BLaER1 treated with 17β-estradiol and CSF1 and Interleukin-3, amounts not matched to agents 10 nM and 100 nM (cell line): ENCODE results near the gene NR1I3.

Experiments
- H3K27ac ChIP-seq, 11 experiments: shearing (Covaris generic); formaldehyde crosslinking; 2 replicates each; pipeline ENCODE4 v1.8.1; 2022
- H3K27me3 ChIP-seq, 11 experiments: shearing (Covaris generic); formaldehyde crosslinking; 2 replicates each; pipeline ENCODE4 v1.8.1; 2022
- H3K36me3 ChIP-seq, 11 experiments: shearing (Covaris generic); formaldehyde crosslinking; 2 replicates each; pipeline ENCODE4 v1.8.1; 2022
- H3K4me1 ChIP-seq, 10 experiments: shearing (Covaris generic); formaldehyde crosslinking; 2 replicates each; pipeline ENCODE4 v1.8.1; 2022
- H3K4me2 ChIP-seq, 11 experiments: shearing (Covaris generic); formaldehyde crosslinking; 2 replicates each; pipeline ENCODE4 v1.8.1; 2022
- H3K4me3 ChIP-seq, 10 experiments: shearing (Covaris generic); formaldehyde crosslinking; 2 replicates each; pipeline ENCODE4 v1.8.1; 2022
- H3K9ac ChIP-seq, 11 experiments: shearing (Covaris generic); formaldehyde crosslinking; 2 replicates each; pipeline ENCODE4 v1.8.1; 2022
- H3K9me3 ChIP-seq, 11 experiments: shearing (Covaris generic); formaldehyde crosslinking; replicated peaks in 1 of 11; 2 replicates each; pipeline ENCODE4 v1.8.1; 2022
- H4K20me1 ChIP-seq, 11 experiments: shearing (Covaris generic); formaldehyde crosslinking; 2 replicates each; pipeline ENCODE4 v1.8.1; 2022
- Cebpa-rat ChIP-seq, 11 experiments: shearing (Covaris generic); IDR thresholded peaks; 2 replicates each; pipeline ENCODE4 v1.8.1; 2022

Gene NR1I3

GRCh38 chr1:161196111-161196510 lies 41.9 kb downstream of the NR1I3 start:
- peaks cover 68 to 100% (median 88%) of the 10 kb centered on the region in 10 experiments for H3K4me1 ChIP-seq
- peak overlapping the region in 3 of 11 experiments; percentile 49 to 71 (median 50); a peak in 4 of 22 replicates for H3K27ac ChIP-seq

GRCh38 chr1:161195171-161195570 lies 42.8 kb downstream of the NR1I3 start:
- Histone ChIP-seq H3K4me1 (peaks cover 59 to 100% (median 85%) of the 10 kb centered on the region in 10 experiments), H3K9ac (peak overlapping the region in 3 of 11 experiments; percentile 3 to 32 (median 14); a peak in 3 of 22 replicates), H3K27me3 (no peaks in the 10 kb centered on the region), H3K27ac (peak overlapping the region in 5 of 11 experiments; percentile 6 to 30 (median 26); a peak in 4 of 22 replicates), H4K20me1 (no peaks in the 10 kb centered on the region), H3K4me3 (no peak overlapping the region), H3K4me2 (peak overlapping the region; percentile 10 to 94 (median 45); a peak in 21 of 22 replicates), H3K36me3 (no peaks in the 10 kb centered on the region), H3K9me3 (no peaks in the 10 kb centered on the region)
- TF ChIP-seq Cebpa-rat (IDR thresholded peaks at IDR 0.05): no peak

More at GRCh38 chr1:161196111-161196510, 41.9 kb downstream of the NR1I3 start:
- no peak overlapping the region for H3K9ac ChIP-seq
- H3K4me2 ChIP-seq: peak overlapping the region; percentile 44 to 94 (median 78); a peak in 19 of 22 replicates
- no peak for TF ChIP-seq Cebpa-rat (IDR thresholded peaks at IDR 0.05)
- no peaks in the 10 kb centered on the region for H3K27me3 ChIP-seq
- H4K20me1 ChIP-seq: no peaks in the 10 kb centered on the region
- no peaks in the 10 kb centered on the region for H3K9me3 ChIP-seq
- H3K4me3 ChIP-seq: no peak overlapping the region
- no peaks in the 10 kb centered on the region for H3K36me3 ChIP-seq

GRCh38 chr1:161193561-161194235 lies 44.3 kb downstream of the NR1I3 start:
- H3K9ac ChIP-seq: peak overlapping the region in 9 of 11 experiments; percentile 2 to 50 (median 30); a peak in 8 of 22 replicates
- H4K20me1 ChIP-seq: no peaks in the 10 kb centered on the region
- no peaks in the 10 kb centered on the region for H3K27me3 ChIP-seq
- H3K27ac ChIP-seq: peak overlapping the region in 8 of 11 experiments; percentile 11 to 46 (median 22); a peak in 12 of 22 replicates
- no peaks in the 10 kb centered on the region for H3K9me3 ChIP-seq
- TF ChIP-seq Cebpa-rat (IDR thresholded peaks at IDR 0.05): no peak
- H3K4me2 ChIP-seq: peak overlapping the region; percentile 48 to 94 (median 72)
- H3K4me3 ChIP-seq: no peak overlapping the region
- H3K36me3 ChIP-seq: no peaks in the 10 kb centered on the region
- peaks cover 53 to 96% (median 72%) of the 10 kb centered on the region in 10 experiments for H3K4me1 ChIP-seq

DNA sequence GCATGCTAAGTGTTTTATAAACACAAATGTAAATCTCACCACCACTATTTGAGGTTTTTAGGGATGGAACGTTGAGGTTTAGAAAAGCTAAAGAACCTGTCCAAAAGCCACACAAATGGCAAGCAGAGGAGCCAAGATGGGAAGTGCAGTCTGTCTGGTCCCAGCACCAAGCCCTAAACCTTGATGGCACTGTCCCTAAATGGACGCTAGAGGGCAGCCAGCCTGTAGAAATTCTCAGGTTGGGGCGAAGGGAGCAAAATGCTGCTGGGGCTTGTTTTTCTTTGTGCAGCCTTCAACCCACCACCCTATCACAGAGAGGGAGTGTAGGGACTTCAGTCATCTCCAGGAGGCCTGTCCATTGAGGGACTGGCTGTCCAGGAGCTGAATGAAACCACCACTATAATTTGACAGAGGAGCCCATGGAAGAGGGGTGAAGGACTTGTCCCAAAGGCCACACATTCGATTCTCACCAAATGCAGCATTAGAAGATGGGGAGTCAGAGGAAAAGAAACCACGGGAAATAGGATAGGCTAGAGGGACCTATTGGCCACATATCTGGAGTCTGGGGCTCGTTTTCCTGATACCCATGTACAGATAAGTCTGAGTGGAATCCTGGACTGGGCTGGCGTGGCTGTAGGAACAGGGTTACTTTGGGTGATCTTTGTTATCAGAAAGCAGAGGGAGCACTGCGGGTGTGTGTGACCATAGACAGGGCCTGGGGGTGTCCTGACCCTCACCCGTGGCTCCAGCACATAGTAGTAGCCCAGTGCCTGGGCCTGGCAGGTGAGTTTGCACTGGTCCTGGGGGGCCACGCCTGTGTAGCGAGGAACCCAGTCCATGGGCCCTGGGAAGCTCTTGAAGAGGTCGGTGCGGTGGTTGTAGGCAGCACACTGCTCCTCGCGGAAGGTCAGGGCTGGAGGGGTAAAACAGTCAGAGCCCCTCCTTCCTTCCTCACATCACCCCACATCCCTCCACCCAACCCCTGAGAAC lies 45.2 kb downstream of the NR1I3 start:
- no peak for TF ChIP-seq Cebpa-rat (IDR thresholded peaks at IDR 0.05)

DNA sequence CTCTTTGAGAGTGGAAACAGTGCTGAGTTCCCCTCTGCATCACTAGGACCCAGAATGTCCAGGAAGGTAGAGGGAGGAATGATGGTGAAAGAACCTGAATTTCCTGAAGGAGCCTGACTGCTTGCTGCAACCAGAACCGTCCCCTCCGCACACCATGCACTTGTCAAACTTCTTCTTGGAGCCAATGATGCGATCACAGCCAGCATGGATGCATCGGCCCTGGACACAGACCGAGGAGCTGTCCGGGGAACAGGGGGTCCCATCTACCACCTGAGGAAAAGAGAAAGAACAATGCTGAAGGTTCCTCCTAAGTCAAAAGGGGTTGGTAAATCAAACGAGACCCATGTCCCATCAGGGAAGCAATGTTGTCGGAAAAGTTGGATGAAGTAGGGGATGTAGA lies 46.0 kb downstream of the NR1I3 start:
- no peaks in the 10 kb centered on the region for H3K36me3 ChIP-seq
- H3K4me3 ChIP-seq: no peak overlapping the region
- peak overlapping the region in 1 of 11 experiments; percentile 6; a peak in 1 of 22 replicates for H3K27ac ChIP-seq
- peak overlapping the region in 1 of 11 experiments; percentile 35; a peak in 1 of 22 replicates for H3K9ac ChIP-seq
- peaks cover 57 to 96% (median 69%) of the 10 kb centered on the region in 10 experiments for H3K4me1 ChIP-seq
- no peaks in the 10 kb centered on the region for H4K20me1 ChIP-seq
- H3K9me3 ChIP-seq: no peaks in the 10 kb centered on the region
- no peaks in the 10 kb centered on the region for H3K27me3 ChIP-seq
- peak overlapping the region in 3 of 11 experiments; percentile 14 to 78 (median 18); a peak in 4 of 22 replicates for H3K4me2 ChIP-seq
- no peak for TF ChIP-seq Cebpa-rat (IDR thresholded peaks at IDR 0.05)

More for the DNA sequence above, 45.2 kb downstream of the NR1I3 start:
- Histone ChIP-seq H3K27ac (peak overlapping the region in 8 of 11 experiments; percentile 11 to 46 (median 22); a peak in 11 of 22 replicates), H4K20me1 (no peaks in the 10 kb centered on the region), H3K9ac (peak overlapping the region in 10 of 11 experiments; percentile 2 to 50 (median 28); a peak in 10 of 22 replicates), H3K4me2 (peak overlapping the region; percentile 48 to 94 (median 72)), H3K27me3 (no peaks in the 10 kb centered on the region), H3K36me3 (no peaks in the 10 kb centered on the region), H3K4me1 (peaks cover 56 to 96% (median 69%) of the 10 kb centered on the region in 10 experiments), H3K4me3 (no peak overlapping the region), H3K9me3 (no peaks in the 10 kb centered on the region)

DNA sequence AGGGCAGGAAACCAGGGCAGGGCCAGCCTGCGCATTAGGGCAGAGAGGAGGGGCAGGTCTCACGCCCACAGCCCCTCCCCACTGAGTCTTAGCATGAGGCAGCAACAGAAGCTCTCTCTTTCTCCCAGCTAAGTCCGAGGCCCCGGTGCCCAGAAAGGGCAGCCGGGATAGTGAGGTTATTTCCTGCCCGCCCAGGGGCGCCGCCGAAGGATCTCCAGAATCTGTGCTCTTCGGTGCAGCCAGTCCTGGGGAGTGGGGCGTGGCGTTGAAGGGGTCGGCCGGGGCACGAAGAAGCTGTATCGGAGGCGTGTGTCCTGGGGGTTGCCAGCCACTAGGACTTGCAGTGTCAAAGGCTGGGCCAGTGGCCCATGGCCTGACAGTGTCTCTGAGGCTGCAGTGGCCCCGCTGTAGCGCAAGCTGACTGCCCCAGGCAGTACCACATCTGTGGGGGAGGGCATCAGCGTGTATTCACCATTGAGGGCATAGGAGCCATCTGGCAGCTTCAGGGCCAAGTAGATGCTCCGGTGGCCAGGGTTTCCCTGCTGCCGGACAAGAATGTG lies 47.0 kb downstream of the NR1I3 start:
- no peaks in the 10 kb centered on the region for H3K36me3 ChIP-seq
- H3K9me3 ChIP-seq: no peaks in the 10 kb centered on the region
- no peaks in the 10 kb centered on the region for H4K20me1 ChIP-seq
- H3K4me1 ChIP-seq: peaks cover 57 to 96% (median 69%) of the 10 kb centered on the region in 10 experiments
- H3K9ac ChIP-seq: peak overlapping the region in 7 of 11 experiments; percentile 13 to 37 (median 26); a peak in 8 of 22 replicates
- H3K4me2 ChIP-seq: peak overlapping the region in 5 of 11 experiments; percentile 14 to 39 (median 29); a peak in 7 of 22 replicates
- H3K27ac ChIP-seq: peak overlapping the region in 5 of 11 experiments; percentile 1 to 31 (median 6); a peak in 6 of 22 replicates
- no peak for TF ChIP-seq Cebpa-rat (IDR thresholded peaks at IDR 0.05)
- H3K27me3 ChIP-seq: no peaks in the 10 kb centered on the region
- H3K4me3 ChIP-seq: no peak overlapping the region

DNA sequence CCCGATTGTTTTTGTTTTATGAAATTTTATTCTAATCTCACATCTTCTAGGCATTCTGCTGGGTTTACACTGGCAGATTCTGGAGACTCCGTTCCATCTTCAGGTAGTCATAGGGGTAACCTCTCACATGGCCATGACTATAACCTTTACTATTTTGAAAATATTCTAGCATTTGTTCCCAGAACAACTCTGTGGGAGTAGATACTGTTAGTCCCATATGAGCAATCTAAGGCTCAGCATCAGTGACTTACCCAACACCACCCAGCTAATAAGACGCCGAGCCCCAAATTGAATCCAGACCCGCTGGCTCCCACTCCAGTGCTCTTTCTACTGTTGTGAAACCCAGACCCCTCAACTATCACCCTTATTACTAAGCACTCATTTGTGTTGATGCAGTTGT lies 49.0 kb downstream of the NR1I3 start:
- no peak overlapping the region for H3K27ac ChIP-seq
- H3K9ac ChIP-seq: no peak overlapping the region
- H3K4me2 ChIP-seq: peak overlapping the region in 5 of 11 experiments; percentile 2 to 89 (median 22); a peak in 5 of 22 replicates
- no peak overlapping the region for H3K4me3 ChIP-seq
- H3K9me3 ChIP-seq: no peaks in the 10 kb centered on the region
- no peaks in the 10 kb centered on the region for H4K20me1 ChIP-seq
- H3K4me1 ChIP-seq: peaks cover 59 to 96% (median 69%) of the 10 kb centered on the region in 10 experiments
- no peaks in the 10 kb centered on the region for H3K27me3 ChIP-seq
- no peak for TF ChIP-seq Cebpa-rat (IDR thresholded peaks at IDR 0.05)
- H3K36me3 ChIP-seq: no peaks in the 10 kb centered on the region

DNA sequence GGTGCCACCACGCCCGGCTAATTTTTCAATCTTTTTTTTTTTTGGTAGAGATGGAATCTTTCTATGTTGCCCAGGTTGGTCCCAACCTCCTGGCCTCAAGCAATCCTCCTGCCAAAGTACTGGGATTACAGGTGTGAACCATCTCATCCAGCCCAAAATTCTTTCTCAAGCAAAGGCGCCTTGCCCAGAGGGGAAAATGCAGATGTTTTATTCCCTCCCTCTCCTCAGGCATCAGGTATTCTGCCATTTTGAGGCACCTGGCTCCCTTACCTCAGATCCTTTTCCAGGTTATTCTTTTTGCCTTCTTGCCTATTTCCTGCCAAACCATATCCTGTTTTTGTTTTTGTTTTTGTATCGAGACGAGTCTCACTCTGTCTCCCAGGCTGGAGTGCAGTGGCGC lies 49.6 kb downstream of the NR1I3 start:
- Histone ChIP-seq H3K9me3 (no peaks in the 10 kb centered on the region), H3K36me3 (no peaks in the 10 kb centered on the region), H3K4me3 (no peak overlapping the region), H3K4me1 (peaks cover 59 to 96% (median 68%) of the 10 kb centered on the region in 10 experiments), H3K4me2 (peak overlapping the region in 7 of 11 experiments; percentile 9 to 95 (median 77); a peak in 10 of 22 replicates), H3K27ac (no peak overlapping the region), H3K27me3 (no peaks in the 10 kb centered on the region), H3K9ac (no peak overlapping the region), H4K20me1 (no peaks in the 10 kb centered on the region)
- TF ChIP-seq Cebpa-rat (IDR thresholded peaks at IDR 0.05): no peak
